Measurements from ENCODE around the gene APOB. TPM values are rescaled to one million over a fixed set of nuclear protein-coding genes. Genes with fewer than 3 reads are reported as not detected.

Gene APOB
- total and polyA plus RNA-seq, 2 of the 13 experiments (the other 11 are each of a cell fraction or from before 2014, with no cell fraction given), result 1,569 to 2,515 TPM

GRCh38 chr2:21020031-21020667 lies 23.7 kb downstream of the APOB start:
- H3K27ac ChIP-seq (ENCODE audit: extremely low read length, insufficient read depth, low read length), result peak overlapping the region; percentile 32
- no peak overlapping the region for H3K4me2 ChIP-seq (ENCODE audit: low read depth, low read length)
- peaks cover 88% of the 10 kb centered on the region for H3K4me1 ChIP-seq (ENCODE audit: insufficient read depth, low read length)
- in situ Hi-C loops (cut with HindIII; ENCODE audit: extremely low pct_ligation_motif_present, low pct_unique_long_range_greater_than_20kb) (no loop called here), intact Hi-C loops (cut with micrococcal nuclease; ENCODE audit: unreplicated experiment) (no loop called here)
- DNase-seq (ENCODE audit: low spot score), result no peak
- no peak overlapping the region for H2AFZ ChIP-seq (ENCODE audit: low read length)
- H3K9me3 ChIP-seq (ENCODE audit: low read length), result no peaks in the 10 kb centered on the region
- BruUV-seq (replicated peaks), result no TSS peak
- ChIA-PET CTCF (ENCODE audit: low intra/inter-chr PET ratio, low total read pairs) (no interaction called here), POLR2A (interaction anchor here (1.2 to 8.4 kb wide), 9 partner anchors 8 to 97 kb away, joined by 3 to 81 read pairs (median 5); no protein-coding TSS in a partner anchor)
- no peak overlapping the region for H3K9ac ChIP-seq (ENCODE audit: insufficient read depth, low read depth, low read length)
- H3K4me3 ChIP-seq (replicated peaks in 1 of 3; ENCODE audit: insufficient read depth in 1 of 3, low read depth in 2 of 3, low read length in 3 of 3), result no peak overlapping the region
- FAIRE-seq, result no peak
- peak; percentile 1 for ATAC-seq
- peaks cover 96% of the 10 kb centered on the region for H4K20me1 ChIP-seq (ENCODE audit: insufficient read depth, low read length)
- WGBS (ENCODE audit: low lambda C conversion rate), result 98% methylated on average over 3 of the region's 3 CpGs
- peaks cover 71 to 94% of the 10 kb centered on the region in 2 experiments for H3K36me3 ChIP-seq (replicated peaks in 1 of 2; ENCODE audit: control insufficient read depth in 1 of 2, insufficient read depth in 2 of 2, low read length in 2 of 2)
- no peaks in the 10 kb centered on the region for H3K27me3 ChIP-seq (ENCODE audit: control insufficient read depth in 1 of 2, insufficient read depth in 2 of 2, low read length in 2 of 2)
- peaks cover 16% of the 10 kb centered on the region for H3K79me2 ChIP-seq (ENCODE audit: insufficient read depth, low read length)
- TF ChIP-seq GATAD2A (CRISPR knock-in tag; IDR thresholded peaks at IDR 0.05) (no peak), CERS6 (CRISPR knock-in tag; IDR thresholded peaks at IDR 0.05) (no peak), FOXJ3 (CRISPR knock-in tag; IDR thresholded peaks at IDR 0.05; ENCODE audit: borderline replicate concordance) (no peak), EZH2 (conservative IDR thresholded peaks at IDR 0.05; ENCODE audit: low read depth, low read length) (no peak), MYC (CRISPR knock-in tag; IDR thresholded peaks at IDR 0.05; ENCODE audit: borderline replicate concordance) (no peak), CCDC6 (CRISPR knock-in tag; IDR thresholded peaks at IDR 0.05) (no peak), NR2F6 (IDR thresholded peaks at IDR 0.05) (no peak), NR2F6 (CRISPR knock-in tag; IDR thresholded peaks at IDR 0.05) (no peak), ZNF776 (CRISPR knock-in tag; IDR thresholded peaks at IDR 0.05) (no peak), ZNF337 (CRISPR knock-in tag; IDR thresholded peaks at IDR 0.05; ENCODE audit: borderline replicate concordance, low read depth) (no peak), ZNF44 (CRISPR knock-in tag; IDR thresholded peaks at IDR 0.05) (no peak), RELA (CRISPR knock-in tag; IDR thresholded peaks at IDR 0.05) (no peak), ZNF407 (CRISPR knock-in tag; IDR thresholded peaks at IDR 0.05; ENCODE audit: not compliant biosample characterization) (no peak), SRSF1 (optimal IDR thresholded peaks at IDR 0.05; ENCODE audit: low read depth, low read length) (no peak), XRCC5 (optimal IDR thresholded peaks at IDR 0.05; ENCODE audit: low read length) (no peak), E2F2 (CRISPR knock-in tag; IDR thresholded peaks at IDR 0.05; ENCODE audit: borderline replicate concordance) (no peak)

Measured in HepG2 (cell line).